HG02970 (cell line): Measurements from ENCODE around the gene NKX3-2.
"Not testable (repeated sequence)": the region's sequence is repeated elsewhere in the genome, so short reads cannot be mapped to it uniquely, and the experiment has no call there.

Source experiments
- ATAC-seq: cut with Tn5 transposase; IDR thresholded peaks from one replicate; pipeline ENCODE4 v1.9.1; 2021; ENCODE audit warnings: mild to moderate bottlenecking, moderate library complexity, moderate number of reproducible peaks; ENCODE audit not compliant: unreplicated experiment, low FRiP score

NKX3-2 gene

DNA sequence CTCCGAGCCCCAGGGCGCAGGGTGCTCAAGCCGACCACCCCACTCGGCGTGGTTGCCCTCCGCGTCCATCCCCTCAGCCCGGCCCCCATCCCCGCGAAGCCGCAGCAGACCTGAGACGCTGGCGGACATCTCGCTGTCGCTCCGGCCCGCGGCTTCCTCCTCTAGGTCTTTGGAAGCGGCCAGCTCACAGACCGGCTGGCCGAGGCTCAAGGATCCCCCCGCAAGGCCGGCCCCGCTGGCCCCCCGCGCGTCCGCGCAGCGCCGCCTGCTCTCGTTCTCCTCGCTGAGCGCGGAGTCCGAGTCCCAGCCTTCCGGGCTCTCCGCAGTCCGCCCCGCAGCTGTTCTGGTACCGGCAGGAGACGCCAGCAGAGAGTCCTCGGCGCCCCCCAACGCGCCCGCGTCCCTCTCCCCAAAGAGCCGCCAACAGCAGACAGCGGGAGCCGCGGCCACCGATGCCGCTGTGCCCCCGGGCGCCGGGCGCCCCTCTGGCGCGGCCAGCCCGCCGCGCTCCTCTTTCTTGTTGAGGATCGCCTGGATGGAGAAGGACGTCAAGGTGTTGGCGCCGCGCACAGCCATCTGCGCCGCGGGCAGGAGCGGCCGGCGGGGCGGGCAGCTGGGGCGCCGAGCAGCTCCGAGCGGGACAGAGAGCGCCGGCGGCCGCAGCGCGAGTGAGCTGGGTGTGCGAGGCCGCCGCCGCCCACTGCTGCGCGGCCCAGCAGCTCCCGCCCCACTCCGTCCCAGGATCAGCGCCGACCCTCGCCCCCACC lies at the start of gene NKX3-2:
NKX3-2 (minus strand) TSS at position 670 of the 767 bp plus-strand sequence; CDS start at position 576, 94 bp downstream.
- no peak for ATAC-seq

DNA sequence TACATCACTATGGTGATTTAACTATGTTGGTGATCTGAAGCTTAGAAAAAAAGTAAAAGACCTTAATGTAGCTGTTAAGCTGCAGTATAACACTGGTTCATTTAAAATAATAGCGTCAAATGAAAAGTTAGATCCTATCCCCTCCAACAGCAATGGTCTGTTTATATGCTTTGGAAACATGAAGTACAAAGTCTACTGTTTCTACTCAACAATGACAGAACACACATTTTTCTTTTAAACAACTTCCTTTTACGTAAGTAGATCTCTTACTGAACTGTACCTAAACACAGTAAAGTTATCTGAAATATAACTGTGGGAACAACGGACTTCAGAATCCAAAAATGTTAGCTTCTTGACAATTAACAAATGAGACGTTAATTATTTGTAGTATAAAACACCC lies 47.9 kb upstream of the NKX3-2 start:
- no peak for ATAC-seq

DNA sequence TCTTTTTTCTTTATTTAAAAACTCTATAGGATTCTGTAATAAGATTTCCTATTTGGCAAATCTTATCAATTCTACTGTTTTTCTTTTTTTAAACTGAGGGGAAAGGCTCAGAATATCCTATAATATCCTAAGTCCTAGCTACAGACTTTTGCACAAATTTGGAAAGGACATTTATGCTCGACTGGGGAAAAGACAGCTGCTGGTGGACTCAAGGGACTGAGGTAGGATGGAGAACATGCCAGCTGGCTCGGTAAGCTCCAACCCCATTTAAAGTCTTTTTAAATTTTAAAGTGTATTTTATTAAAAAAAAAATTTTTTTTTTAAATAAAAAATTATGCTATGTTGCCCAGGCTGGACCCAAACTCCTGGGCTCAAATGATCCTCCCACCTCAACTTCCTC lies 46.5 kb upstream of the NKX3-2 start:
- ATAC-seq: no peak

DNA sequence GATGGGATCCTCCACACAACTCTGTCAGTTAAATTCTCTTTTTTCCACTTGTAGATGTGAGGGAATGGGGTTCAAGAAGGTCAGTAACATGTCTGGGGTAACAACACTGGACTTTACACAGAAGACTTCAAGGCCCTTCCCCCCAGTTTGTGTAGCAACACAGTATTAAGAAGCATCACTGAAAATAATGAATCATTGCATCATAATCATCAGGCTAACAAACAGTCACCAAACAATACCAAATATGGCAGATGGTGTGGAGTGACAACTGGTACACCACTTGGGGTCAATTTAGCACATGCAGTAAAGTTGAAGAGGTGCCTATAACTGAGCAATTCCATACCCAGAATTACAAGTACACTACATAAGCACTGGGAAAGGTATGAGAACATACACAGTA lies 44.6 kb upstream of the NKX3-2 start:
- no peak for ATAC-seq

DNA sequence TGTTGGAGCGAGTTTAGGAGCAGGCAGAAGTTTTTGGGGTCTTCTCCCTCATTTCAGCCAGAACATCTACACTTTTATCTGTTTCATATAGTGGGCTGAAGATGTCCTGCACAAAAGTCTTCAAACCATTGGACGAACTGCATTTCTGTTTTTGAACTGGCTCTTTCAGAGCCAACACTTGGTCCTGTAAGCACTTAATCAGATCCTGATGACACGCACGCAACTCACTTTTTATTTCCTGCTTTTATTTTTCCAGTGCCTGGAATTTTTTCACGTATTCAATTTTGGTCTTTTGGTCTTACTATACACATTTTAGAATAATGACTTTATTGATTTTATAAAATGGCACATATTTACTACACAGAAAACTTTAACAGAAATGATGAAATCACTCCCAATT lies 40.2 kb upstream of the NKX3-2 start:
- ATAC-seq: no peak

DNA sequence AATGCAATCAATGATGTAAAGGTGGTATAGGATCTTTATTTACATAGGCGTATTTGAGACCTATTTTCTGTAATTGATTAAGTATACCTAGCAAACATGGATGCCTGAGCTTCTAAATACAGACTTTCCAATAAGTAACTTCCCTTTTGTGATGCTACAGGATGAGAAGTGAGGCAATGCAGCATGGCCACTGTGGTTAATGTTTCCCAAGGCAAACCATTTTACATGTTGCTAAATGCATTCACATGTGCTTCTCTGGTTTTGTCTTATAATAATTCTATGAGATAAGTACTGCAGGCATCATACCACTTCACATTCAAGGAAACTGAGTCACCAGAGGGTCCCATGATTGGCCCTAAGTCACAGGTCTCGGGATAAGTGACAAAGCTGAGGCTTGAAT lies 35.7 kb upstream of the NKX3-2 start:
- no peak for ATAC-seq

DNA sequence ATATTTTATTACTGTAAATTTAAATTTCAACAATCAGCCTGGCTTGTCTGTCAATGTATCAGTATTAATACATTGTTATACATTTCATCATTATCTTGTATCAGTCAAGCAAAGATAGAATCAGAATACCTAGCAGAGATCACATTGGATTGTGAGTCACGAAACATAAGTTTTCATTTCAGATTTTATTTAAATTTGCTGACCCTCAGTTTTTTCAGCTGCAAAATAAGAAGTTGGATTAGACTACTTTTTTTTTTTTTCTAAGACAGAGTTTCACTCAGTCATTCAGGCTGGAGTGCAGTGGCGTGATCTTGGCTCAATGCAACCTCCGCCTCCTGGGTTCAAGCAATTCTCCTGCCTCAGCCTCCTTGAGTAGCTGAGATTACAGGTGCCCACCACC lies 33.4 kb upstream of the NKX3-2 start:
- ATAC-seq: no peak

DNA sequence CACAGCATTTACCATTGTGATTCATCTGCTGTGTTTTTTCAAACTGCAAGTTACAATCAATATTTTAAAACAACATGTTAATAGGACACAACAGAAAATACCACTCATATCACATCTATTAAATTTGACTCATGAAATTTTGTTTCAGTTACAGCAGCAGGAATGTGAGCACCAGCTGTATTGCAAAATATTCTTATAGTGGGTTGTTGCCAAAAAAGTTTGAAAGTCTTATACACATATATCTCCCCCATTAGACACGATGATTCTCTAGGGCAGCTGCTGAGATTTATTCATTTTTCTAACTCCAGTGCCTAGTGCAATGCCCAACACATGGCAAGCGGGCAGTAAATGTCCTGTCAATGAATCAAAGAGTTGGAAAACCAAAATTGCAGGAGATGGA lies 26.6 kb upstream of the NKX3-2 start:
- ATAC-seq: no peak

DNA sequence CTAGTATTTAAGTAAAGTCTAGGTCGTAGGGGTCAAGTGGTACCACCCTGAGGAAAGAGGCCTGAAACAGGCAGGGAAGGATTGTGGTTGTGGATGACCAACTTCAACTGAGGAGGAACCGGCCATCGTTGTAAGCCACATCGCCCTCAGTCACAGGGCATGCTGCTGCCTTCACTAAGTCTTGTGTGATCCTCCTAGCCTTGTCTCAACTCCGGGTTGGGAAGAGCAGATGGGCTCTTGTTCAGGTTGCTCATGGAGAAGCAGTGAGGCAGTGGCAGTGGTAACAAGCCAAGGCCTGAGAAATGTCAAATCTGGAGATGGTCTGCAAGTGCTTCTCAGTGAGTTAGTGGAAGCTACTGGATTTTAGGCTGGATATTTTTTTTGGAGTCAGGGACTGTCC lies 22.8 kb upstream of the NKX3-2 start:
- no peak for ATAC-seq

DNA sequence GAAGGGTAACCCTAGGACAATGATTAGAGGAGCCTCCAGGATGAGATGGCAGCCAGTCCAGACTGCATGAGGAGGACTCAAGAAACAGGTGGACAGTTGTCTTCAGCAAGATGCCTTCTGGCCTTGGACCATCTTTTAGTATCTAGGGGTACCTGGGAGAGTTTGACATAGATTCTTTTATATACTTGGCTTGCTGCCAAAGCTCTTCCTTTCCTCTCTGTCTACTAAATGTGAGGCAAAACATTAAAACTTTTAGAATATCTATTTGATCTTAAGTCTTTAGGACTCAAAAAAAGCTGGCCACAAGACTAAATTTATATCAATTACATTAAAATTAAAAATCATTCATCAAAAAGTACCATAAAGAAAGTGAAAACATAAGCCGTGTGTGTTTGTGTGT lies 18.6 kb upstream of the NKX3-2 start:
- ATAC-seq: no peak

DNA sequence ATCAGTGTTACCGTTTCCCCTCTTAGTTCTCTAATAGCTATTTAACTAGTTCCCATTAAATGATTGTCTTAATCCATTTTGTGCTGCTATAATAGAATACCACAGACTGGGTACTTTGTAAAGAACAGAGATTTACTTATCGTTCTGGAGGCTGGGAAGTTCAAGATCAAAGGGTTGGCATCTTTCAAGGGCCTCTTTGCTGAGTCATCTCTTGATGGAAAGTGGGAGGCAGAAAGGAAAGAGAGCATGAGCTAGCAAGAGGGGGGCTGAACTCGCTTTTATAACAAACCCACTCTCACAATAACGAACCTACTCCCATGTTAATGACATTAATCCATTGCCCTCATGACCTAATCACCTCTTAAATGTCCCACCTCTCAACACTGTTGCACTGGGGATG lies 17.4 kb upstream of the NKX3-2 start:
- ATAC-seq: no peak

DNA sequence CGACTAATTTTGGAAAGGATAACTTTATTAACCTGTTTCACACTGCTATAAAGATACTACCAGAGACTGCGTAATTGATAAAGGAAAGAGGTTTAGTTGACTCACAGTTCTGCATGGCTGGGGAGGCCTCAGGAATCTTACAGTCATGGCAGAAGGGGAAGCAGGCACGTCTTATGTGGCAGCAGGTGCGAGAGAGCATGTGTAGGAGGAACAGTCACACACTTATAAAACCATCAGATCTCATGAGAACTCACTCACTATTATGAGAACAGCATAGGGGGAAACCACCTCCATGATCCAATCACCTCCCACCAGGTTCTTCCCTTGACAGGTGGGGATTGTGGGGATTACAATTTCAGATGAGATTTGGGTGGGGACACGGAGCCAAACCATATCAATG lies 15.8 kb upstream of the NKX3-2 start:
- not testable (repeated sequence) for ATAC-seq

DNA sequence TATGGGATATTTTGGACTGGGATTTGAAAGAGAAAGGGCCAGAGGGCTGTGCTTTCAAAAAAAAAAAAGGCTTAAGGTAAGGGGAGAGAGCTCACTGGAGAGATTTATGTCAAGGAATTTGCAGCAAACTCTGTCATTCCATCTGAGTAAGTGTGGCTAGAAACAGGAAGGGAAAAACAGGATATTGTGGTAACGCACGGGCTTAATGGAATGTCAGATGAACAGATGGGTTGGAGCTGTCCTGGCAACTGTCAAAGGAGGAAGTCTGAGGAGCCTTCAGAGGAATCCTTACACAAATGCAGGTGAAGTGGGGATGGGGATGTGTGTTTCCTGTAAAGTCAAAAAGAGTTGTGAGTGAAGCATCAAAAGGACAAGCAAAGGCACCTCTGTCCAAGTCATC lies 15.1 kb upstream of the NKX3-2 start:
- no peak for ATAC-seq

DNA sequence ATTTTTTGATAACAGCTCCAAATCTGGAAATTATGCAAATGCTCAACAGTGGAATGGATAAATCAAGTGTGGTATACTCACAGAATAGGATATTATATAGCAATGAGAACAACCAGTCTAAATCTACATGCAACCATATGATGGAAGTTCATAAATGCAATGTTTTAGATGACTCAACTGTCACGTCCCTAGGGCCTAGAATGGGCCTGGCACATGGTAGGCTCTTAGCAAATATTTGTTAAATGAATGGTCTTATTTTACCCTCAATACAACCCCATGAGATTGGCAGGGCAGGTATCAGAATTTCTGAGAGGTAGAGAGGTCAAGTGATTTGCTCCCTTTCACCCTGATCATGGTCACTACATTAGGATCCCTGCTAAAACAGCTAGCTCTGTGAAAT lies 14.6 kb upstream of the NKX3-2 start:
- no peak for ATAC-seq

DNA sequence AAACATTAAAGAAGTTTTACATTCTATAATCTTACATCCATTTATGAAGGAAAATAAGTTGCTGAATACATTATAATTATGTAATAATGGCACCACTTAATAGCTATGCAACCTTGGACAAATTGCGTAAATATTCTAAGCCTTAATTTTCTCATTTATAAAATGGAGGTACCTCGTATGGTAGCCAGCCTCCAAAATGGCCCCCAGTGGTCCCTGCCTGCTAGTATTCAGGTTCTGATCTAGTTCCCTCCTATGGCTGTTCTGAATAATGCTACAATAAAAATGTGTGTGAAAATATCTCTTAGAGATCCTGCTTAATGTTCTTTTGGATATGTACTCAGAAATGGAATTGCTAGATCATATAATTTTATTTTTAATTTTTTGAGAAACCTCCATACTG lies 11.0 kb upstream of the NKX3-2 start:
- no peak for ATAC-seq

DNA sequence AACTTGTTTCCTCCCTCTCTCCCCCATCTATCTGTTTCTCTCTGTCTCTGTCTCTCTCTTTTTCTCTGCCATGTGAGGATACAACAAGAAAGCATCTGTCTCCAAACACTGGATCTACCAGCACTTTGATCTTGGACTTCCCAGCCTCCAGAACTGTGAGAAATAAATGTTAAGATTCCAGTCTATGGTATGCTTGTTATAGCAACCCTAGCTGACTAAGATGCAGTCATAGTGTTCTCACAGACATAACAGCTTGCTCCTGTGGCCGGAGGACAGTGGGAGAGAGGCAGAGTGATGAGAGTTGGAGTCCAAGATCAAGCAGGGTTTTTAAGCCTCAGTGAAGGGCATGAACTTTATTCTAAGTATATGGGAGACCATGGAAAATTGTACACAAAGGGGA lies 8.8 kb upstream of the NKX3-2 start:
- no peak for ATAC-seq

DNA sequence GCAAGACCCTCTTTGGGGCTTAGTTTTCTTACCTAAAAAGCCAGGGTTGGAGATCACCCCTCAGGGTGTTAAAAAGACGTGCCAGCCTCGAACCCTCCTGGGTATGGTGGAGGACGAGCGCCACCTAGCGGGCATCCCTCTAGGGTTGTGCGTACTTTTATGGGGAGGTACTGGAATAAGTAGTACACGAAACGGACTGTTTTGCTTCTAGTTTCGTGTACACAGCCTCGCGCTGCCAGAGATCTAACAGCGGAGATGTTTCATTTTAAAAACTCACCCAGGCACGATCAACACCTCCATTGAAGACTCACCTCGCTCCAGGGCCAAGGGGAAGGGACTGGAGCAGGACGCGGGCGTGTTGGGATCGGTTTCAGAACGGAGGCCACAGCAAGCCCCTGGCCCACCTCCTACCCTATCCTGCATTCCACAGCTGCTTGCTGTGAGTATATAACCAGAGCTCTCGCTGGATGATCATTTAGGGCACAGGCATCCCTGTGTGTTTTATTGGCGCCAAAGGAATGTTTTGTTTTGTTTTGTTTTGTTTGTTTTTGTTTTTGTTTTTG lies 4.8 kb upstream of the NKX3-2 start:
- ATAC-seq: peak; percentile 78

DNA sequence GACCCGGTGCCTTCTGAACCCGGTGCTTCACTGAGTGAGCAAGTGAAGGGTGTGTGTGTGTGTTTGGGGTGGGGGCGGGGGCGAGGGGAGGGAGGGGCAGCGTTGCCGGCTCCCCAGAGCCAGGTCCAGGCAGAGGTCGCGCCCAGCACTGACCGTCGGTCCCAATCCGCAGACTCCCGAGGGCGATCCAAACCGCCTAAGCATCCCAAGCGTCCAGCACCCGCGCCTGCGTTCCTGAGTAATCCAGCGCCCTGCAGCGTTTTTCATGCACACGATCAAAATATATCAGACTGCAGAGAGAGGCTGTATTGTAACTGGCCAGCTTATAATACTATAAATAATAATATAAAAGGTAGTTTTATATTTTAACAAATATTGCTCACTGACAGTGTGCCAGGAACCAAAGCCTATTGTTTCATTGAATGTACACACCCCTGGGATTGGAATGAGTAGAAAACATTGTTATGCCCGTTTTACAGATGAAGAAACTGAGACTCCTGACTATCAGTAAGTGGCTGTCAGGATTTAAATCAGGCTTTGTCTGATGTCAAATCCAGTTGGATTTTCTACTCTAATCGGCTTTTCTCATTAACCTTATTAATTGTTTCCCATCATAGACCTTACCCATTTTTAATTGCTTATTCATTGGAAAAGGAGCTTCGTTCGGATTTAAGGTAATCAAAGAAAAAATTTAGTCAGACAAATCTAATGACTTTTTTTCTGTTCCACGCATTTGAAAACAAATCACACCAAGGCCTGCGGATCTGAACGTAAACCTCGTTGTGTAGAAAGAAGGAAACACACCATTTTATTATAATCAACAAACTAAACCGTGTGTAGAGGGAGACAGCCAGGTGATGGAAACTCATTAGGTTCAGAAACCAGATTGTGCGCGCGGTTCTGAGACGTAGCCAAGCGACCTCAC lies 4.0 kb upstream of the NKX3-2 start:
- no peak for ATAC-seq

DNA sequence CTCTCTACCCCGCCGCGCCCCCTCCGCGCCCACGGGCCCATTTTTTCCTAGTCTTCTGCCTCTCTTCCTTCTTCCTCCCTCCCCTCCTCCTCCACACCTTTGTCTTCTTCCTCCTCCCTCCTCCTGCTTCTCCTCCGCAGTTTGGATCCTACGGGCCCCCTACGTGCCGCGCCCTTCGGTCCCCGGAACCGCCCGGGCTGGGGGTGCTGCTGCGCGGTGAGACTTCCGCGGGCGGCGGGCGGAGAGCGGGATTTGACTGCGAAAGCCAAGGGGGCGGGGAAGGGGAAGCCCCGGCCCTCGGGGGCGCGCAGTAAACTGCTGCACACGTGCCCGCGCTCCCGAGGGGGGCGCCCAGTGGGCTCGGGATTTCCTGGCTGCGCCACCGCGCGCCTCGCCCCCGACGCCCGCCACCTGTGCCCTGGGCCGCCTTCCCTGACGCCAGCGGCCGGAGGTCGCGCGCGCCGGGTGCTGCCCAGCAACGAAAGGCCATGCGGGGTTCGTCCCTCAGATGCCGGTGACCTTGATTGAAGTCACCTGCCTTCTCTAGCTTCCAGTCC lies 3.3 kb upstream of the NKX3-2 start:
- ATAC-seq: no peak

DNA sequence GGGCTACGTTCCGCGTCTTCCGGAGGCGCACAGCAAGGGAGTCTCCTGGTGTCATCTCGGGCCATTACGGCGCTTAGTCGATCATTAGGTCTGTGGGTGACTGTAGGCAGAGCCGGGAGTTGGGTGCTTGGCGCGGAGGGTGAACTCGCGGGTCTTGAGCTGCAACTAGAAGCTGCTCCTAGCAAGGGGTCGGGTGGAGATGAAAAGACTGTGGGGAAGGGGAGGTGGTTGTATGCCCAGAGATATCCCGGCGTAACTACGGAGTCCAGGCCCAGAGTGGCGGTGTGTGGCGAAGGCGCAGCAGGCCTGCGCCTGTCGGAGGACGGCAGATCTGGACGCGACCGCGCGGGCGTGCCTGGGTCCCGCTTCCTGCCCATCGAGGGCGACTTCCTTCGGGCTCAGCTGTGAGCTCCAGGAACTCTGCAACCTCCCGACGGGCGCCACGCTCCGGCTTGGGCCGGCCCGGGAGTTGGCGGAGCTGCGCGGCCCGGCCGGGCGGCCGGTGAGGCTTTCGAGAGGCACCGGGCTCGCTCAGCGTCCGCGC lies 2.7 kb upstream of the NKX3-2 start:
- ATAC-seq: no peak
